Activated T-cell treated with anti-CD3 and anti-CD28 coated beads, Interleukin-2, amount 50 U/mL, for 1 hour (primary cell): ENCODE results near the gene ZNF792.
"Not testable (repeated sequence)": the region's sequence is repeated elsewhere in the genome, so short reads cannot be mapped to it uniquely, and the experiment has no call there.

Experiments used
- DNase-seq: peaks from one replicate; pipeline ENCODE4 v3.0.0-alpha.2; 2020

ZNF792 gene

DNA sequence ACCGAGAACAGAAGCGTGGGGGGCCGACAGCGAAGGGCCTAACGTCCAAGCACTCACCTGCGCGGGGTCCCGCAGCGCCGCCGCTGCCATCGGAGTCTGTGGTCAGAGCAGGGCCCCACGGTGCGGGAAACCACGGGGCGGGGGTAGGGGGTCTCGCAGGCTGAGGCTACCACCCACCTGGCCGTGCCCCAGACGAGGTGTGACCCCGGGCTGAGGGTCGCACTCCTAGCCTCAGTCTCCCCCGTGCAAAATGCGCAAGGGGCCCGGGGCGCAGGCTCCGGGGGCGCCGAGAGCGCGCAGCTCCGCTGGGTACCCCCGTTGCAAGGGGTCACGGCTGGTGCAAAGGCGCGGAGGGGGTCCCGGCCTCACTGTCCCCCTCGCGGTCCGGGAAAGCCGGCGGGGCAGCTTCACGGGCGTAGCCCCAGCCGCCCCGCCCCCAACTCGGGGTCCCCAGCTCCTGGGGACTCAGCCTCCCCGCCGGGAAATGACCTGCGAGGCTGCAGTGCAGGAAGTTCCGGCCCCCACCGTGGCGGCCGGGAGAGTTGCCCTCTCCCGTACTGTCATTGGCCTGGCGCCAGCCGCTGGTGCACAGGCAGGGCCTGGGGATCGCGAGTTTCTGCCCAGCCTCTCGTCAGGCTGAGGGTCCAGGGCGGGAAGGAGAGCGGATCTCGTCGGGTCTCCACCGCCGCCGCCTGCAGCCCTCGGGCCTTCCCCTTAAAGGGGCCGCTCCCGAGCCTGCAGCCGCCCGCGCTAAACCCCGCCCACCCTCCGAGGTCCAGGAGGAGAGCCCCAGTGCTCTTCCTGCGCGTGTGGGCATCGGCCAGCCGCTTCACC lies at the start of gene ZNF792:
Gene ZNF792, minus strand, starts transcription at position 657 of the 834 bp plus-strand sequence. Its CDS starts 567 bp downstream, at position 90.
- DNase-seq: peak; percentile 54

DNA sequence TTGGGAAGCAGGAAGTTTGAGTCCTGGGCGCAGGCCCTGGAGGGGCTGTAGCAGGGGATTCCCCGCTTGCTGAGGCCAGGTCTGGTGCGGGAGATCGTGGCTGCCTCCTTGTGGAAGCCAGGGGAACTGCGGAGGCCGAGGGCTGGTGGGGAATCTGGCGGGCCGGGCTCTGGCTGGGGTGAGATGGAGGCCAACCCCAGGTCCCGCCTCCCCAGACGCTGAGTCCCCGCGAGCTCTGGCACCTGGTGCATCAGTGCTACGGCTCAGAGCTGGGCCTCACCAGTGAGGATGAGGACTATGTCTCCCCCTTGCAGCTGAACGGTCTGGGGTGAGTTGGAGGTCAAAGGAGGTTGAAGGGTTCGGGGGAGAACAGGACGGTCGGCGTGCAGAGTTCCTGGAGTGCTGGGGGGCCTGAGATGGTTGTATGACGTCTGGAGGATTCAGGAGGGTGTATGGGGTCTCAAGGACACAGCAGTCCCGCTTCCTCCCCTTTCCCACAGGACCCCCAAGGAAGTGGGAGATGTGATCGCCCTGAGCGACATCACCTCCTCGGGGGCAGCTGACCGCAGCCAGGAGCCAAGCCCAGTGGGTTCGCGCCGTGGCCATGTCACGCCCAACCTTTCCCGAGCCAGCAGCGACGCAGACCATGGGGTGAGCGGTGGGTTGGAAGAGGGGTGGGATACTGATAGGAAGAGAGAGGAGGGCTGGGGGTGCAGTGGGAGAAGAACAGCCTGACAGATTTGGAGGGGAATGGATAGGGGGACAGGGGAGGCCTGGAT lies 49.2 kb upstream of the ZNF792 start:
- DNase-seq: peak; percentile 90

- no peak for DNase-seq
These were observed 48.0 kb upstream of the ZNF792 start for GRCh38 chr19:35011737-35012682.

DNA sequence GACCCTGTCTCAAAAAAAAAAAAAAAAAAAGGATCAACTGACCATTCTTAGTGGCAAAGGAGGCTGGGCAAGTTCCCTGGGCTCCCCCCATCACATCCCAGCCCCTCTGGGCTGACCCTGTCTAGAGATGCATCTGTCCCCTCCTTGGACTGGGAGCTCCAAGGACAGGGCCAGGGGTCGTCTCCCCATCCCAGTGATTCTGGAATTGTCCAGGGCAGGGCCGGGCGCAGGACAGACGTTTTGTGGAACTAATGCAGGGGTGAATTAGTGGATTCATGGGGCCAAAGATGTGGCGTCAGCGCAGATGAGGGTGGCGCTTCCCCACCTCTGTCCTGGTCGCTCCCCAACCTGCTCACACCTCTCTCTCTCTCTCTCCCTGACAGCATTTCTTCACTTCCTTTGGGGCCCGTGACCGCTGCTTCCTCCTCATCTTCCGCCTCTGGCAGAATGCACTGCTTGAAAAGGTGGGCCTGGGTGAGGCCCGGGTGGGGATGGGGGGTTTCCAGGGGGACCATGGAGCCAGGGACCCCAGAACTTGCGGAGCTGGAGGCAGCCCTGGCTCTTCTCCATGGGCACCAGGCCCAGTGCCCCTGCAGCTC lies 47.2 kb upstream of the ZNF792 start:
- peak; percentile 34 for DNase-seq

GRCh38 chr19:35009424-35010415 lies 45.7 kb upstream of the ZNF792 start:
- DNase-seq: no peak

DNA sequence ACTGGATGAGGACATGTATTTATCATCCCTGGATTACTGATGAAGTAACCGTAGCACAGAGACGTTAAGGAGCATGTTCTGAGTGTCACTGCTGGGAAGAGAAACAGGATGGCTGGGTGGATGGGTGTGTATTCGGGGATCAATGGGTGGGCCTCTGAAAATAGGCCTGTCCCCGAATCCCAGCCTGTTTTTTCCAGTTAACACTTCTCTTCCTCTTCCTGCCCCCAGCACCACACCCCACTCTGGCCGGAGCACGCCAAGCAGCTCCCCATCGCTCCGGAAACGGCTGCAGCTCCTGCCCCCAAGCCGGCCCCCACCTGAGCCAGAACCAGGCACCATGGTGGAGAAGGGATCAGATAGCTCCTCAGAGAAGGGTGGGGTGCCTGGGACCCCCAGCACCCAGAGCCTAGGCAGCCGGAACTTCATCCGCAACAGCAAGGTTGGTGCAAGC lies 44.9 kb upstream of the ZNF792 start:
- DNase-seq: no peak

DNA sequence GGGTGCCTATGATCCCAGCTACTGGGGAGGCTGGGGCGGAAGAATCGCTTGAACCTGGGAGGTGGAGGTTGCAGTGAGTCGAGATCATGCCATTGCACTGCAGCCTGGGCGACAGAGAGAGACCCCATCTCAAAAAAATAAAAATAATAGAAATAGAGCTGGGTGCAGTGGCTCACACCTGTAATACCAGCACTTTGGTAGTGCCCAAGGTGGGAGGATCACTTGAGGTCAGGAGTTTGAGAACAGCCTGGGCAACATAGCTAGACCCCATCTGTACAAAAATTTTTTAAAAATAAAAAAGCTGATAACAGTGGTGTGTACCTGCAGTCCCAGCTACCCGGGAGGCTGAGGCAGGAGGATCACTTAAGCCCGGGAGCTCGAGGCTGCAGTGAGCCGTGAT lies 43.4 kb upstream of the ZNF792 start:
- DNase-seq: not testable (repeated sequence)

GRCh38 chr19:35006999-35007365 lies 43.0 kb upstream of the ZNF792 start:
- DNase-seq: no peak

DNA sequence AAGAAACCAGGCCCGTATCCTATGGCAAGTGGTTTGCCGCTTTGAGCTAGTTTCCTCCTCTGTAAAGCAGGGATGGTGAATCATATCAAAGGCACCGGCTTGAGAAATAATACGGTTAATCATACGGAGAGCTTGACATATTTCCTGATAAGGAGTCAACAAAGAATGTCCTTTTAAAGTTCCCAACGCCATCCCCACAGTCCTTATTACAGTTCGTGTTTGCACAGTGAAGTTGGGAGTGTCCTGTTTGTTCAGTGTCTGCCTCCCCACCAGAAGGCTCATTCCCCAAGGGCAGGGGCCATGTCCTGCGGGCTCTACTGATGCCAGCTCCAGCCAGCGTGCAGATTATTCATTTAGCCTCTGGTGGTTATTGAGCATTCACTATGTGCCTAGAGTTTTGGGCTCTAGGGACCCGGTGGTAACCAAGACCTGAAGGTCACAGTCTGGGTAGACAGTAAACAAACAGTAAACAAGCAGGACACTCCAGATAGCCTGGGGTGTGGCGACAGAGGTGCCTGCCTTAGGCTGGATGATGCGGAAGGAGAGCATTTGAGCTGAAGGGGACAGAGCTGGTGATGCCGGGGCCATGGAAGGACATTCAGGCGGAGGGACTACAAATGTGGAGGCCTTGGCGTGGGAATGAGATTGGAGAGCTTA lies 42.4 kb upstream of the ZNF792 start:
- no peak for DNase-seq

DNA sequence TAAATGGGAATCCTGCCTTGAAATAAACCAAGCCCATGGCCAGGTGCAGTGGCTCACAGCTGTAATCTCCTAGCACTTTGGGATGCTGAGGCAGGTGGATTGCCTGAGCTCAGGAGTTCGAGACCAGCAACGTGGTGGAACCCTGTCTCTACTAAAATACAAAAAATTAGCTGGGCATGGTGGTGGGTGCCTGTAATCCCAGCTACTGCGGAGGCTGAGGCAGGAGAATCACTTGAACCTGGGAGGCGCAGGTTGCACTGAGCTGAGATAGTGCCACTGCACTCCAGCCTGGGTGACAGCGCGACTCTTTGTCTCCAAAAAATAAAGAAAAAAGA lies 41.9 kb upstream of the ZNF792 start:
- not testable (repeated sequence) for DNase-seq

DNA sequence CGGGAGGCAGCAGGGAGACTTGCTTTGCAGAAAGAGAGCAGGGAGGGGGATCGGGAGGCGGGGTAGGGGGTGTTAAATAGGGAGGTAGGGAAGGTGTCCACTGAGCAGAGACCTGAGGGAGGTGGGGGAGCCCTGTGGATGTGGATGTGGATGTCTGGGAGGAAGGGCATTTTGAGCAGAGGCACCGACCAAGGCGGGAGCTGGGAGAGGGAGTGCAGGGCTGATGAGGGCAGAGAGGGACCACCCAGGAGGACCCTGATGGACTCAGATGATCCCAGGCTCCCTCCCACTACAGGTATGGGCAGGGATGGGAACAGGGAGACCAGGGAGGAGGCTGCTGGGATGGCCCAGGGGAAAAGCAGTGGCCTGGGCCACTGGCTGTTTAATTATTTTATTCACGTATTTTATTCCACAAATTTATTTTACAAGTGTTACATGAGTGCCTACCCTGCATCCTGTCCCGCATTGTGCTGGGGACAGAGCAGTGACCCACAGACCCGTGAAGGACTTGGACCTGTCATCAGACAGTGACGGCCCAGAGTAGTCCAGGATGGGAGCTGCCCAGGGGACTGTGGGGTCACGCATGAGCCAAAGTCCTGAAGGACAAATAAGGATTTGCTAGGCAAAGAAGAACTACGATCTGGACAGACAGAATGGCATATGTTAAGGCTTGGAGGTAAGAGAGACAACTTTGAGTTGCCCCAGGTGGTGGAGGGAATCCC lies 41.4 kb upstream of the ZNF792 start:
- no peak for DNase-seq

DNA sequence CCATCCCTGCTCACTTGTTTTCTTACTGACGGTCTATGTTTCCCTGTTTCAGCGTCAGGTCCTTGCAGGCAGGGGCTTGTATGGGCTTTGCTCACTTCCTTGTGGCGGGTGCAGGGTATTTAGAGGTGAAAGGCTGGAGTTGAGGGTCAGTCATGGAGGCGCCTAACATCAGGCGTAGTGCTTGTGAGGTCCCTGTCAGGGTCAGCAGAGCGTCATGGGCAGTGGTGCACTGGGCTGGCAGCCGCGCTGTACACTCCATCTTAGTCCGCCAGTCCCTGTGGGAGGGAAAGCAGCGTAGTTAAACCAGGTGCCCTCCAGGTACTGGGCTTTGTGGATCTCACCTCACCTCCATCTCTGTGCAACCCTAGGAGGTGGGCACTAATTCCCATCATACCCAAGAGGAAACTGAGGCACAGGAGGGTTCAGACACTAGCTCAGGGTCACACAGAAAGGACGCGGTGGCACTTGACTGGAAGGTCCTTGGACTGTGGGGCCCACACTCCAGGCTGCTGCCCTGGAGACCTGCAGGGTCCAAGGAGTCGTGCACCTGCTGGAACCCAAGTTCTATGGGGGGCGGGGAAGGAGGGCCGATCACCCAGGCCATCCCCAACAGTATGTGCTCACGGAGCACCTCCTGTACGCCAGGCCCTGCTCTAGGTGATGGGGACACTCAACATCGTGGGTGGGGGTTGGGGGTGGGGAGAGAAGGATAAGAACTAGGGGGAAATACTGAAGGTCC lies 40.7 kb upstream of the ZNF792 start:
- no peak for DNase-seq

DNA sequence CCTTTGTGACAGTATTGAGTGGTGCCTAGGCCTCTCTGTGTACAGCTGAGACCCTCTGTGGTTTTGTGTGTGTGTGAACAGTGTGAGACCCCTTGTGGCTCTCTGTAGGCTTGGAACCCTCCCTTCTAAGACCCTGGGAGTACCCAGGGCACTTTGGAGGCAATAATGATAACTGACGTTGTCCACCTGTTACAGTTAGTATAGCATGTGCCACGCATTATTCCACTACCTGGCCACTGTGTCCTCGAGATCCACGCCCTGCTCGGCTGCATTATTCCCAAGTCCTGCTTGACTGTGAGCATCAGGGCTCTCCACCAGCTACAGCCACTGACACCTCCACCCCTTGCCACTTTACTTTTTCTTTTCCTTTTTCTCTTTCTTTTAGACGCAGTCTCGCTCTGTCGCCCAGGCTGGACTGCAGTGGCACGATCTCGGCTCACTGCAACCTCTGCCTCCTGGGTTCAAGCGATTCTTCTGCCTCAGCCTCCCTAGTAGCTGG lies 38.1 kb upstream of the ZNF792 start:
- DNase-seq: no peak

DNA sequence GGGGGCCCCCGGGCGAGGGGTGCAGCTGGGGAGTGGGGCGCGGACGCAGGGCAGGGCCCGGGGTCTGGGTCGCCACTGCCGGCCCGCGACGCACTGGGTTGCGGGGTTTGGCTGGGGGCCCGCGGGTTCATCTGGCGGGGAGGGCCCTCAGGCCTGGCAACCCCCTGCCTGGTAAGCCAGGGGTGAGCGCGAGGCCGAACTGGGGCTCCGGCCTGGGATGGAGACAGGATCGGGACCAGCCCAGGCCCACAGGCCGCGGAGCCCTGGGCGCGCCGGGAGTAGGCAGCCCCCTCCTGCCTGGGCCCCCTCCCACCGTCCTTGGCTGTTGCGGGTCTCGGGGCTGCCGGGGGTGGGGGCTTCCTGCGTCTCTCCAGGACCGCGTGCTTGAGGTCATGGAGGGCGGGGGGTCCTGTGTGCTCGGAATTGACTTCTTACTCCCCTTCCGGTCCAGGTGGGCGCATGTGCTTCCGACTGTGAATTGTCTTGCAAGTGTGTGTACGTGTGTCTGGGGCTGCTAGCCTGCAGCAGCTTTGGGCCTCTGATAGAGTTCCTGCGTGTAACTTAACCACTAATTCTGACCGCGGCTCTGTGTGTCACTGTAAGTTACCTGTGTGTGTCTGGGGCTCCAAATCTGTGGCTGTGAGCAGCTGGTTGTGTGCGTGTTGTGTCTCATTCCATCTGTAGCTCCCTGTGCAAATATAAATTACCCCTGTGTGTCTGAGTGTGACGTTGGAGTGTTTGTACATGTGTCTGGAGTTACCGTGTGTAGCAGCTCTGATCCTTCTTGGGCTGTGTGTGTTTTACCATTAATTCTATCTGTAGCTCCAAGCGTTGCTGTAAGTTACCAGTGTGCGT lies 36.8 kb upstream of the ZNF792 start:
- peak; percentile 63 for DNase-seq

GRCh38 chr19:35000338-35000646 lies 36.3 kb upstream of the ZNF792 start:
- no peak for DNase-seq

DNA sequence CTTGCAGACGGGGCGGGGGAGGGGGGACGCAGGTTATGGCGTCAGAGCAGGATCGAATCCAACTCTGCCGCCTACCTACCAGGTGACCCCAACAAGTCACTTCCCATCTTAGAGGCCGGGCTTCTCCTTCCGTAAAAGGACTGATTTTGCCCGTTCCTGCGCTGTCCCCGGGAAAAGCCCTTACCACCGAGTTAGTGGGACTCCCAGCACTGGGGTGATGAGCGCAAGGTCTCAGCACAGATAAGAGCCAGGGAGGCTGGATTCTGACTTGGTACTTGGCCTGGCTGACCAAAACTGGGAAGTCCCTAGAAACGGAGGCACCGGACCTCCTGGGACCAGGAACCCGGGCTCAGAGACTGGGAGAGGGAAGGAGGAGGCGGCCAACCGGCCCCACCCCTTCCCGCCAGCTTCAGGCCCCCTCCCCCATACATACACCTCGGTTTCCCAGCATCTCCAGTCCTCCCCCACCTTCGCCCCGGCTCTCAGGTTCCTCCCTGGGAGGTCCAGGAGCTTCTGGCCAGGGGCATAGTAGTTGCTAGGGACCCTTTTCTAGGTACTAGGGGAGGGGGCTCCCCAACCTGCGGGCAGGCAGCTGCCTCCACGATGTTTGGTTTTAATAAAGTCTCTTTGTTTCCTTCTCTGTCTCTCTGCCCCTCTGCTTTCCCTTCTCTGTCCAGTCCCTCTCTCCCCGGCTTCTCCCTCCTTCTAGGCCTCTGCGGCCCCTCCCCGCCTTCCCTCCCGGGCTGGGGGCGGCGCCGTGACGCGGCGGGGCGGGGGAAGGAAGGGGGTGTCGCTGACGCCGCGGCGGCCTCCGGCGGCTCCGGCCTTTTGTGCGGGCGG lies 35.7 kb upstream of the ZNF792 start, which contains the start of gene GRAMD1A:
Gene GRAMD1A, plus strand, starts transcription at position 826 of the 840 bp plus-strand sequence. CDS start 156 bp downstream, outside the sequence.
- peak; percentile 82 for DNase-seq
